ENCODE data around the gene MYF5. TPM values are rescaled to one million over a fixed set of nuclear protein-coding genes. Genes with fewer than 3 reads are reported as not detected.

The MYF5 gene
- total and polyA plus RNA-seq, 2 donors (not counting 3 experiments of a cell fraction or from before 2014, with no cell fraction given): not detected

GRCh38 chr12:80747800-80748199, 31.1 kb downstream of the MYF5 start:
- DNase-seq (ENCODE audit: low read depth, low spot score): no peak
- FAIRE-seq: no peak
- ChIA-PET POLR2A (no interaction called here), CTCF (no interaction called here)
- Histone ChIP-seq H2AFZ (ENCODE audit: low read depth, low read length) (no peak overlapping the region), H3K27ac (ENCODE audit: insufficient read depth, low read depth, low read length) (no peak overlapping the region), H3K4me2 (ENCODE audit: insufficient read depth, low read length) (no peak overlapping the region), H3K9ac (replicated peaks; ENCODE audit: extremely low read depth, insufficient read depth, low read length) (no peak overlapping the region), H4K20me1 (replicated peaks; ENCODE audit: control insufficient read depth, extremely low read depth, insufficient read depth, low read length) (no peaks in the 10 kb centered on the region), H3K9me3 (replicated peaks; ENCODE audit: control insufficient read depth, insufficient read depth, low read length) (no peaks in the 10 kb centered on the region), H3K4me1 (ENCODE audit: control insufficient read depth, extremely low read depth, insufficient read depth, low read length) (no peaks in the 10 kb centered on the region), H3K79me2 (ENCODE audit: control insufficient read depth, insufficient read depth, low read length) (no peaks in the 10 kb centered on the region), H3K4me3 (replicated peaks in 1 of 3; ENCODE audit: insufficient read depth in 1 of 3, low read depth in 1 of 3, low read length in 3 of 3) (no peak overlapping the region), H3K27me3 (ENCODE audit: control insufficient read depth in 2 of 2, insufficient read depth in 2 of 2, low read length in 2 of 2) (no peaks in the 10 kb centered on the region), H3K9me1 (replicated peaks; ENCODE audit: control insufficient read depth, extremely low read depth, insufficient read depth, low read length) (no peaks in the 10 kb centered on the region), H3K36me3 (ENCODE audit: control insufficient read depth in 2 of 2, extremely low read depth in 1 of 2, insufficient read depth in 2 of 2, low read length in 2 of 2) (no peaks in the 10 kb centered on the region)
- no TSS peak for BruUV-seq (replicated peaks)
- no peak for TF ChIP-seq JUN (IDR thresholded peaks at IDR 0.05; ENCODE audit: borderline replicate concordance, insufficient read depth, insufficient read length, low read depth)
- no peak for TF ChIP-seq CTCF (IDR thresholded peaks at IDR 0.05; ENCODE audit: extremely low read depth in 1 of 2, insufficient read depth in 1 of 2, low read depth in 1 of 2, low read length in 2 of 2)
- no peak for TF ChIP-seq POLR2A (IDR thresholded peaks at IDR 0.05; ENCODE audit: low read depth, low read length)
- no peak for TF ChIP-seq GATA2 (IDR thresholded peaks at IDR 0.05; ENCODE audit: insufficient read depth, insufficient read length, low read depth, low read length)
- TF ChIP-seq FOS (IDR thresholded peaks at IDR 0.05; ENCODE audit: borderline replicate concordance, insufficient read depth, low read length): no peak
- no peak for TF ChIP-seq EZH2 (IDR thresholded peaks at IDR 0.05; ENCODE audit: borderline replicate concordance, low read depth, low read length, severe bottlenecking)
- no peak for TF ChIP-seq MAX (IDR thresholded peaks at IDR 0.05; ENCODE audit: insufficient read depth, insufficient read length)
- no peak for TF ChIP-seq MYC (IDR thresholded peaks at IDR 0.05; ENCODE audit: low read depth, low read length)
- TF ChIP-seq POLR2AphosphoS5 (IDR thresholded peaks at IDR 0.05; ENCODE audit: insufficient read depth, low read depth, low read length): no peak
- intact Hi-C loops (cut with micrococcal nuclease) (no loop called here), dilution Hi-C loops (cut with MboI; ENCODE audit: extremely low pct_ligation_motif_present, low sequenced_read_pairs) (no loop called here)
